K562 (cell line): ENCODE data around the gene LRRC7. TPM values are rescaled to one million over a fixed set of nuclear protein-coding genes. Genes with fewer than 3 reads are reported as not detected.

ENCODE experiments used
- ARID1B ChIP-seq: fragments of 450-650 bp; IDR thresholded peaks from 2 replicates; pipeline ENCODE4 v1.6.1; 2016; ENCODE audit warnings: antibody characterized with exemption, mild to moderate bottlenecking, inconsistent platforms
- CCAR2 ChIP-seq: fragments of 200-400 bp; formaldehyde crosslinking; IDR thresholded peaks from 2 replicates; pipeline ENCODE4 v1.6.1; 2017; ENCODE audit warnings: mild to moderate bottlenecking, low read depth, low read length
- CEBPZ ChIP-seq: fragments of 150-350 bp; IDR thresholded peaks from 2 replicates; pipeline ENCODE4 v1.6.1; 2014; ENCODE audit warnings: low read depth, mild to moderate bottlenecking, low read length, borderline replicate concordance
- DACH1 ChIP-seq: fragments of 450-650 bp; IDR thresholded peaks from 2 replicates; pipeline ENCODE4 v1.6.1; 2018; ENCODE audit not compliant: partially characterized antibody
- FOS ChIP-seq: IDR thresholded peaks from 3 replicates; pipeline ENCODE4 v1.6.1; 2011; ENCODE audit not compliant: insufficient read length; ENCODE audit errors: extremely low read depth
- FOXO4 ChIP-seq: fragments of 450-650 bp; formaldehyde crosslinking; IDR thresholded peaks from 2 replicates; pipeline ENCODE4 v1.4.0; 2020; ENCODE audit warnings: mild to moderate bottlenecking, moderate library complexity
- HMGXB4 ChIP-seq: sonication (generic); formaldehyde crosslinking; IDR thresholded peaks from 2 replicates; pipeline ENCODE4 v1.8.1; 2023; ENCODE audit warnings: mild to moderate bottlenecking, missing genetic modification reagents
- KDM5B ChIP-seq: fragments of 200-600 bp; sonication (generic); IDR thresholded peaks from 2 replicates; pipeline ENCODE4 v1.6.1; 2012; ENCODE audit warnings: low read depth, mild to moderate bottlenecking, moderate library complexity, low read length, control low read depth, inconsistent platforms; ENCODE audit not compliant: insufficient replicate concordance
- LARP7 ChIP-seq: fragments of 450-650 bp; IDR thresholded peaks from 2 replicates; pipeline ENCODE4 v1.6.1; 2016
- MBD1 ChIP-seq: fragments of 250-450 bp; sonication (Bioruptor Pico); IDR thresholded peaks from 2 replicates; pipeline ENCODE4 v1.8.0; 2022; ENCODE audit warnings: inconsistent platforms
- MCM5 ChIP-seq: fragments of 450-650 bp; IDR thresholded peaks from 2 replicates; pipeline ENCODE4 v1.6.1; 2016; ENCODE audit warnings: low read depth
- NELFE ChIP-seq: IDR thresholded peaks from 2 replicates; pipeline ENCODE4 v1.6.1; 2011; ENCODE audit warnings: mild to moderate bottlenecking; ENCODE audit not compliant: insufficient read depth, insufficient read length
- NFE2L1 ChIP-seq: fragments of 450-650 bp; IDR thresholded peaks from 2 replicates; pipeline ENCODE4 v1.6.1; 2016; ENCODE audit warnings: missing genetic modification characterization, low read depth, mild to moderate bottlenecking, missing compliant biosample characterization, moderate library complexity, borderline replicate concordance
- SP1 ChIP-seq: sonication (generic); formaldehyde crosslinking; IDR thresholded peaks from 2 replicates; pipeline ENCODE4 v1.8.1; 2022; ENCODE audit warnings: mild to moderate bottlenecking, missing genetic modification reagents
- TAF7 ChIP-seq: fragments of 450-650 bp; IDR thresholded peaks from 2 replicates; pipeline ENCODE4 v1.6.1; 2016; ENCODE audit warnings: missing genetic modification characterization, missing compliant biosample characterization
- ZBTB33 ChIP-seq: sonication (generic); formaldehyde crosslinking; IDR thresholded peaks from 2 replicates; pipeline ENCODE4 v1.8.1; 2023; ENCODE audit warnings: mild to moderate bottlenecking, missing genetic modification reagents
- ZNF263 ChIP-seq: sonication (generic); formaldehyde crosslinking; IDR thresholded peaks from 2 replicates; pipeline ENCODE4 v1.8.0; 2022; ENCODE audit warnings: mild to moderate bottlenecking, missing genetic modification reagents, borderline replicate concordance
- polyA plus RNA-seq, 8 experiments: library from polyadenylated mRNA; depleted of rRNA in 4 of 8; stranded (reverse) in 5 of 8; unstranded in 3 of 8; fragments of >200 nt; fragmentation: Nextera tagmentation in 2 of 8; fragmentation: Illumina TruSeq in 1 of 8; extraction: Ambion mirVana in 2 of 8; extraction: Trizol in 1 of 8; gene quantifications; 2 replicates each; pipeline versions ENCODE4 v1.2.1 to v1.2.3, GENCODE V29; 2011 to 2014; ENCODE audit warnings: inconsistent platforms in 1 of 8, missing spikeins in 1 of 8
- total RNA-seq, 7 experiments: library from RNA; depleted of rRNA in 6 of 7; stranded (reverse); fragments of >200 nt in 6 of 7; fragmentation: Illumina TruSeq in 2 of 7; extraction: Trizol in 2 of 7; gene quantifications; 2 replicates each; pipeline versions ENCODE4 v1.2.1 to v1.2.3, GENCODE V29; 2011 to 2021; ENCODE audit warnings: low replicate concordance in 1 of 7

Gene LRRC7
- total and polyA plus RNA-seq, 9 of the 15 experiments (the other 6 are each of a cell fraction or from before 2014, with no cell fraction given), result 0.09 to 0.94 (median 0.49) TPM

- TF ChIP-seq MBD1 (CRISPR knock-in tag), result no peak
- TF ChIP-seq CEBPZ, result no peak
- TF ChIP-seq LARP7, result no peak
- TF ChIP-seq FOXO4, result peak; percentile 34; the same call in 1 of the 2 replicates
- no peak for TF ChIP-seq MCM5
- TF ChIP-seq ARID1B, result peak; percentile 87
- no peak for TF ChIP-seq CCAR2
- no peak for TF ChIP-seq FOS
- no peak for TF ChIP-seq HMGXB4 (CRISPR knock-in tag)
- no peak for TF ChIP-seq DACH1
- TF ChIP-seq TAF7, result peak; percentile 76
- TF ChIP-seq ZNF263 (CRISPR knock-in tag), result no peak
- no peak for TF ChIP-seq NFE2L1 (tag)
- no peak for TF ChIP-seq KDM5B
- TF ChIP-seq ZBTB33 (CRISPR knock-in tag), result no peak
- TF ChIP-seq NELFE, result no peak
- no peak; the same call in 1 of the 2 replicates for TF ChIP-seq SP1 (CRISPR knock-in tag)
These were observed 473.8 kb downstream of the LRRC7 start (continued) for GRCh38 chr1:70041317-70042045.
